ENCODE results near the gene MRPS21.
"Not testable (repeated sequence)": the region's sequence is repeated elsewhere in the genome, so short reads cannot be mapped to it uniquely, and the experiment has no call there.

Gene MRPS21

DNA sequence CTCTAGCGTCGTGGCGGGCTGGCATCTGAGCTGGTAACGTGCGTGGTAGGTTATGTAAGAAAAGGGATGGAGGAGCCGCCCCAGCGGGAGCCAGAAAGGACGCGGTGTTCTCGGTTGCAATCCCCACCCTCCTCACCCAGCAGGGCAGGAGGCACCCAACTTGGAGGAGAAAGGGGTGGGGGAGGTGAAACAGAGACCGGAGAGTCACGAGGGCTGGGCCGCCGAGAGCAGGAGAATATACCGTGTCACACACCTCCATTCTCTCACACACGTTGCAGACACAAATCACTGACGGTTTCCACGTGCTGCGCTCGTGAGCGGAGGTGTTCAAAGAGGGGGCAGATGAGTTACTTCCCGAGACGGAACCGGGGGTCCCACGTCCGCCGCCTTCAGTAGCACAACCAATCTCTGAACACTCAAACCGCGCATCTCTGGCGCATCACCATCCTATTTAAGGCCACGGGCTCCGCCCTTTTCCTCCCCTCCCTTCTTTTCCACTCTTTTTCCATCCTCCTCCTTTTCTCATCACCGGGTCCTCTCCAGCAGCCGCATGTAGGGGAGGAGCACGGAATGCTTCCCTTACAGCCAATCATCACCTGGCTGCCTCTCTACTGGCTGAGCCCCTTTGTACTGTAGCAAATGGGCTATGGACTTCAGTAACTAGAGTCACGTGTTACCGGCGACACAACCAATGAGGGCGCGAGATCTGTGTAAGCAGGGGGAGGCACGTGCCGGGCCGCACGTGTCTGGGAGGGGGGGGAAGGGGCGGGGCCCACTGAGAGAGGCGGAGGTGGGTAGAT lies 11.7 kb upstream of the MRPS21 start, which contains the start of gene CIART:
TSS of gene CIART (plus strand) at position 797 of the 800 bp plus-strand sequence. CDS start 714 bp downstream, outside the sequence.
- peak; percentile 35 for DNase-seq (ENCODE audit: low read depth)

DNA sequence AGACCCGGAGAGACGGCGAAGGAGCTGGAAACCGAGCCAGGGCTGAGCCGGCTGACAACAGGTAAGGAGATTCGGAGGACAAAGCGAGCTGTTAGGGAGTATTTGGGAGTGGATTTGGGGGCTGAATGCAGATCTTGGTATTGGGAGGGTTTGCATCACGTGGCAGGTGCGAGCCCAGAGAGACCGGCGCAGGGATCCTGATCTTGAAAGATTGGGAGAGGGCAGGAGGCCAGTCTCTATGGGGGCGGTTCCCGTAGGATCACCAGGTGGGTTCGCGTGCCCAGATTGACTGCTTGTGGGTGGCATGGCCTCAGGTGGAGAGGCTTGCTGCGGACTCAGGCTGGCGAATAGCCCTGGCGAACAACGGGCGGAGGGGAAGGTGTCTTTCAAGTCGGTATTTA lies 11.1 kb upstream of the MRPS21 start:
- no peak for DNase-seq (ENCODE audit: low read depth)

DNA sequence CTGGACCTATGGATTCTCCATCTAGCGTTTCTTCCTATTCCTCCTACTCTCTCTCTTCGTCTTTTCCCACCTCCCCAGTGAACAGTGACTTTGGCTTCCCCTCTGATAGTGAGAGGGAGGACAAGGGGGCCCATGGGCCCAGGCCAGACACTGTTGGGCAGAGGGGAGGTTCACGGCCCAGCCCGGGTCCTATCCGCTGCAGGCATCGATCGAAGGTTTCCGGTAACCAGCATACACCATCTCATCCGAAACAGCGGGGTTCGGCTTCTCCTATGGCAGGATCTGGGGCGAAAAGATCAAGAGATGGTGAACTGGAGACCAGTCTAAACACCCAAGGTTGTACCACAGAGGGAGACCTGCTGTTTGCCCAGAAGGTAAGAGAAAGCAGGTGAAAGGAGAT lies 10.4 kb upstream of the MRPS21 start:
- no peak for DNase-seq (ENCODE audit: low read depth)

DNA sequence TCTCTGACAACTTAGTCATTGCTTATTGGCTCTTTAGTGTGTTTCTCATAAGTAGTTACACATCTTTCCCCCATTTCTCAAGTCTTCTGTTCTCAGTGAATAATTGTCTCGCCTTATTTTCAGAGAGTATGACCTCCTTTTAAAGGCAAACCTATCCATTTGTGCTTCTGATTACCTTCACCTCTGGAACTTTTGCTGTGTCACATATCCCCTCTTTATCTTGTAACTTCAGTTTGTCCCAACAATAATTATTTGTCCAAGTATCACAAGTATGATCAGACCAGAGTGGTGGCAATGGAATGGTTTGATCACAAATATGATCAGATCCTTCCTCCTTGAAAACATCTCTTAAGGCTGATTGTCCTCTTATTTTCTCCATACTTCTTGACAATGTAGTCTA lies 5.3 kb upstream of the MRPS21 start:
- DNase-seq (ENCODE audit: low read depth) = no peak

DNA sequence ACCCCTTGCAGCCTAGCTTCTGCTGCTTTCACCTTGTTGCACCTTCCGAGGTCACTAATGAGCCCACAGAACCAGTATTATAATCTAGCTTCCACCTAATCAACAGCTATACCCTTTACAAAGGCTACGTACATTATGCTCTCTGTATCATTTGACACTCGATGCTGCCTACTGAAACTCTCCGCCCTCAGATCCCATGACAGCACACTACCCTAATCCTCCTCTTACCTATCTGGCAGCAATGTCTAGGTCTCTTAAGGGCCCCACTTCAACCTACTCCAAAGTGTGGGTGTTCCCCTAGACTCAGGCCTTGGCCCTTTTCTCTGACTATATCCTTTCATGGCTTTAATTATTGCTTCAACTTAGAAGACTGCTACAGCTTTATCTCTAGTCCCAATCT lies 4.8 kb upstream of the MRPS21 start:
- DNase-seq (ENCODE audit: low read depth) = no peak

DNA sequence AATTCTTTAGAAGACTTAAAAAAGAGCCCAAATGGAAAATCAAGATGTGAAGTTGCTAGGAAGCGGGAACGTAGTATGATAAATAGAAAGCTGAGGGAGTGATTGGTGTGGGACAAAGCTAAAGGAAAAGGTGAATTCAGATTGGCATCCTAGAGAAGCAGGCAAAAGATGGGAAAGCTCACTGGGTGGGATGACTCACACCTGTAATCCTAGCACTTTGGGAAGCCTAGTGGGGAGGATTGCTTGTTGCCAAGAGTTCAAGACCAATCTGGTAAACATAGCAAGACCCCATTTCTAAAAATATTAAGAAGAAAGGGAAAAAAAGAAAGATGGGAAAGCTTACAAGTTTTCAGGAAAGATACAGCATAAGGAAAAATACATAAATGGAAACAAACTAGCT lies 1.8 kb downstream of the MRPS21 start:
- no peak for DNase-seq (ENCODE audit: low read depth)

DNA sequence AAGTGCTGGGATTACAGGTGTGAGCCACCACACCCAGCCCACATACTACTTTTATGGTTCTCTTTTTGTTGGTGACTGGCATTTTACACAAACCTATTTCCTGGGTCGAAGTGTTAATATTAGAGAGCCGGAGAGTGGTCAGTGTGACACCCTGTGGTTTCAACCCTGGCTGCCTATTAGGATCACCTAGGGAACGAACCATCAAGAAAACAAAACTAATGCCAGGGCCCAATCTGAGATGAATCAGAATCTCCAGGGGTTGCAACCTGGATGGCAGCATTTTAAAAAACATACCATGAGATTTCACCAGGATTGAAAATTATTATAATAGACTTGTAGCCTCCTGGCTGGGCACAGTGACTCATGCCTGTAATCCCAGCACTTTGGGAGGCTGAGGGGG lies 6.1 kb downstream of the MRPS21 start:
- no peak for DNase-seq (ENCODE audit: low read depth)

DNA sequence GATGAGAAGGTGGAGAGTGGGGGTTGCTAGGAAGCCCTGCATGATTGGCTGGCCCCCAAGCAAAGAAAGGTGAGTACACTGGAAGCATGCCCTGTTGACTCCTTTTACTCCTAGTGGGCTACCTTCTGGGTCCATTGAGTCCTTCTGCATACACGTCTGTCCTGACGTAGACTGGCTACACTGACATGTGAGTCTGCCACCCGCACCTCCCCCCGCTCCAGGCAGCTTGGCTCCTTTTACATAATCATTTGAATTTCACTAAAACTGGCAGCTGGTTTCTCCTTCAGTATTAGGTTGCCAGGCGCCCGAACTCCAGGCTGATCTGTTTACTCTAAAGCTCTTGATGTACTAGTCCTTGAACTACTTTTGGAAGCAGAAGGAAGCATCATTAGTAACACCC lies 8.7 kb downstream of the MRPS21 start:
- no peak for DNase-seq (ENCODE audit: low read depth)

DNA sequence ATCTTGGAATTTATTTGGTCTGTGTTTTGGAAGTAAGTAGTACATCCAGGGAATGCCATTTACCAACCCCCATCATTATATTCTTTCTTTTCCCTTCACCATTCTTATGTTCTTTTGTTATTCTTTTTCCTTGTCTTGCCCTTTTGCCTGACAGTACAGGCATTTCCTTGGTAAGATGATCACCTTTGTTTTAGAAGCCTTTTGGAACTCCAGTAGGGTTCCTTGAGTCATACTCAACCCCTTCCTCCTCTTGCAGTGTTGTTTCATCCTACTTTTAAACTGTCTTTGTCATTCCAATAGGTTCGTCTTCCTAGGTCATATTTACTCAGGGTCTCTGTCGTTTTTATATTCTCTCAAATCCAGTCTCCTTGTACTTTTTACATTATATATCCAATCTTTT lies 9.2 kb downstream of the MRPS21 start:
- no peak for DNase-seq (ENCODE audit: low read depth)

DNA sequence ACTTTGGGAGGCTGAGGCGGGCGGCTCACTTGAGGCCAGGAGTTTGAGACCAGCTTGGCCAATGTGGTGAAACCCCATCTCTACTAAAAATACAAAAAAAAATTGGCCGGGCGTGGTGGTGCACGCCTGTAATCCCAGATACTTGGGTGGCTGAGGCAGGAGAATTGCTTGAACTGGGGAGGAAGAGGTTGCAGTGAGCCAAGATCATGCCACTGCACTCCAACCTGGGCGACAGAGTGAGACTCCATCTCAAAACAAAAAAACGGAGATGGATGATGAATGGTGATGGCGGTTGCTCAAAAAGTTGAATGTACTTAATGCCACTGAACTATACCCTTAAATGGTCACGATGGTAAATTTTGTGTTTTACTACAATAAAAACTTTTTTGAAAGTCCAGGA lies 14.9 kb downstream of the MRPS21 start:
- DNase-seq (ENCODE audit: low read depth) = not testable (repeated sequence)

DNA sequence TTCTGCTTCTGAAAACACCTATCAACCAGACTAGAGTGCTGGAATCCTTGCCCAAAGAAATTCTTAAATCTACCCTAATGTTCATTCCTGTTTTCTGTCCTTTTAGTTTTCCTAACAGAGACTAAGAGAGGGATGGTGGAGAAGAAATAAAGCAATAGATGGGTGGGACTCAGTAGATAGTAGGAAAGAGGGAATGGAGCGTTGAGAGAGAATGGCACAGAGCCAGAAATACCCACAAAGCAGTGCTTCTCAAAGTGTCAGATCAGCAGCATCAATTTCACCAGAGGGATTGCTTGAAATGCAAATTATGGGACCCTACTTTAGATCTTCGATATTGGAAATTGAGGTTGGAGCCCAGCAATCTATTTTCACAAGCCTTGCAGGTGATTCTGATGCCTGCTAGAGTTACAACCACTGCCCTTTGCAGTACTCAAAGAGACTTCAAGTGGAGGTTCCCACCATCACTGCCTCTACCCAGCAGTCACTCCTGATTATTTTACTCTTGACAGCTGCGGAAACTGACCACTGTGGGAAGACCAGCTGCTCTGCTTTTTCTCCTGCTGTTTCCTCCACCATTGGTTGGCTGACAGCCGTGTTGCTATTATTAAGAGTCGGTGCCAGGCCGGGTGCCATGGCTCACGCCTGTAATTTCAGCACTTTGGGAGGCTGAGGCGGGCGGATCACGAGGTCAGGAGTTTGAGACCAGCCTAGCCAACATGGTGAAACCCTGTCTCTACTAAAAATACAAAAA lies 16.3 kb downstream of the MRPS21 start:
- DNase-seq (ENCODE audit: low read depth) = no peak

DNA sequence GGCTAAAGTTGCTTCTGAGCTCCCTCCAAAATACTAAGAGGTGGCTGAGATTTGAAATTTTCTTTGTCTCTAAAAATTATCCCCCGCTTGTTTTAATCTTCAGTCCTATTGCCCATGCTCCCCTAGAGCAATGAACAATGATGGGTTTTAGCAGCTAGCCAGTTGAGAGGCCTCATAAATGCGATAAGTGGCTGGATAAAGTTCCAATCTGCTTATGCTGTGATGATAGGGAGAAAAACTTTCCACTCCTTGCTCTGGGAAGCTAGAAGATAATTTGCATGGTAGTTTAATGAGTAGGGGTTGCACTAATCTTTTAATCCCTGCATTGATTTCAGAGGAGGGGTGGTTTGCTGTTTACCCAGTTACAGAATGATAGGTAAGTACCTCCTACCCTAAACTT lies 18.1 kb downstream of the MRPS21 start:
- no peak for DNase-seq (ENCODE audit: low read depth)

DNA sequence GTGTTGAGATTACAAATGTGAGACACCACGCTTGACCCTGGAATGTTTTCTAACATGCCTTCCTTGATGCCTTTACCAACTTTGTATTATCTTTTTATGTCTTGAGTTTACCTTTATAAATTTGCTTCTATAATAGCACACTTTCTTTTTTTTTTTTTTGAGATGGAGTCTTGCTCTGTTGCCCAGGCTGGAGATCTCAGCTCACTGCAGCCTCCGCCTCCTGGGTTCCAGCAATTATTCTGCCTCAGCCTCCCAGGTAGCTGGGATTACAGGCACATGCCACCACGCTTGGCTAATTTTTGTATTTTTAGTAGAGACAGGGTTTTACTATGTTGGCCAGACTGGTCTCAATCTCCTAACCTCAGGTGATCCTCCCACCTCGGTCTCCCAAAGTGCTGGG lies 21.0 kb downstream of the MRPS21 start:
- DNase-seq (ENCODE audit: low read depth) = not testable (repeated sequence)

DNA sequence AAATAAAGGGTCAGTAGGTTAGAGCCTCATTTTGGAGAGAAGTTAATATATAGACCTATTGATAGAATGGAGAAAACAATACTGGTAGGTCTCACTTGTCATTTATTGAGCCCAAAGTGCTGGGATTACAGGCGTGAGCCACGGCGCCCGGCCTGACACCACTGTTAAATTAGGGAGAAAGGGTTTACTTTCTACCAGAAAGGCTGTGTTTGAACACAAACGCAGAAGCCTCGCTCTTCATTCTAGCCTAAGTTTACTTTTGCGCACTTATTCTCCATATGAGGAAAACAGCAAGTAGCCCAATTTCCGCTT lies 27.0 kb downstream of the MRPS21 start:
- no peak for DNase-seq (ENCODE audit: low read depth)

DNA sequence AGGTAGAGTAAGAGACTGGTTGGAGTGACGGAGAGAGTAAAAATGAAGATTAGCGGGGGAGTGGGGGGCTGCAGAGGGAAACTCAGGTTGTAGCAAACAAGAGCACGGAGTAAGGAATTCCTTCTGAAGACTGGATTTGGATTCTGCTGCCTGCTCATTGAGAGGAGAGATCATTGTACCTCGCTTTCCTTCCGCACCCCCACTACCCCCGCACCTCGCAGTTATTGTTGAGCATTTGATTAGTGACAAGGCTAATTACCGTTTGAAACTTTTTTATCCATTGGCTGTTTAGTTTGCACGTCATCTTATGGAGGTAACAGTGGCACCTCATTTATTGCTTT lies 28.1 kb downstream of the MRPS21 start:
- DNase-seq (ENCODE audit: low read depth) = no peak

DNA sequence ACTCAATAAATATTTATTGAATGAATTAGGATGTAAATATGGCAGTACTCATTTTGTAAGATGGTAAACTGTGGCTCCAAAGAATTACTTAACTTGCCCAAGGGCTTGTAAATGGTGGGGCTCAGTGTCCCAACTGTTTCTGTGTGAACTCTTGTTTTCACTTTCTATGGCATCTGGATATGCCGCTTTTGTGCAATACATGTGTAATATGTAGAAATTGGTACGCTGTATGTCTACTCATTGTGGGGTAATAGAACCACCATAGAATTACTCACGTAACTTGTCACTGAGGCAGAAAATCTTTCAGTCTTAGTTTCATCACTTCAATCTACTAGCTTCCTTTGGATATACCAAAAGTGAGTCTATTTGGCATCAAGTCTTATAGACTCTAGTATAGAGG lies 28.6 kb downstream of the MRPS21 start:
- no peak for DNase-seq (ENCODE audit: low read depth)

DNA sequence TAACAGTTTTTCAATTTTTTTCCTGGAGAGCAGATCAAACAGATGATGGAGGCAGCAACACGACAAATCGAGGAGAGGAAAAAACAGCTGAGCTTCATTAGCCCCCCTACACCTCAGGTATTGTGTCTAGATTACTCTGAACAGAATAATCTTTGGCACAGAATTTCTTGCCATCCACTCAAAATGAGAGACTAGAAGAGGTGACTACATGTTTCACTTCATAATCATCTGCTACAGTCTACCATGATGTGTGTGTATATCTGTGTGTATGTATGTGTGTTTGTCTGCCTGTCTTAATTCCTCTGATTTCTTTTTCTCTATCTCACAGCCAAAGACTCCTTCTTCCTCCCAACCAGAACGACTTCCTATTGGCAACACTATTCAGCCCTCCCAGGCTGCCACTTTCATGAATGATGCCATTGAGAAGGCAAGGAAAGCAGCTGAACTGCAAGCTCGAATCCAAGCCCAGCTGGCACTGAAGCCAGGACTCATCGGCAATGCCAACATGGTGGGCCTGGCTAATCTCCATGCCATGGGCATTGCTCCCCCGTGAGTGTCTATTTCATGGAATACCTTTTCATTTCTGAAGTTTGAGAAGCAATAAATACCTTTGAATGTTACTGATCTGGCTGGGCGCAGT lies 39.1 kb downstream of the MRPS21 start:
- DNase-seq (ENCODE audit: low read depth) = no peak

DNA sequence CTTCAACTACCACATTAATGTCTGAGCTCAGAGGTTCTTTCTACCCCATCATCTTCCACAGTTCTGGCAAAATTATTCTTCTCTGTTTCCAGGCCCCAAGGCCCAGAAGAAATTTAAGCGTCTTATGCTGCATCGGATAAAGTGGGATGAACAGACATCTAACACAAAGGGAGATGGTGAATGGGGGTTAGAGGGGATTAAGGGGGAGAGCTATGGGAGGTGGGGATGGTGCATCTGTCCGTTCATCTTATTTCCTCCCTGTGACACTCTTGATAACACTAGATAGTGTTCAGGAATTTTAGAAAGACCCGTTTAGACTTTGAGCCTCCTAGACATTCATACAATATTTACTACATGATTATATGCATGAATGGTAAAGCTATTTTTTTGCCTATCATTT lies 52.7 kb downstream of the MRPS21 start:
- DNase-seq (ENCODE audit: low read depth) = no peak

DNA sequence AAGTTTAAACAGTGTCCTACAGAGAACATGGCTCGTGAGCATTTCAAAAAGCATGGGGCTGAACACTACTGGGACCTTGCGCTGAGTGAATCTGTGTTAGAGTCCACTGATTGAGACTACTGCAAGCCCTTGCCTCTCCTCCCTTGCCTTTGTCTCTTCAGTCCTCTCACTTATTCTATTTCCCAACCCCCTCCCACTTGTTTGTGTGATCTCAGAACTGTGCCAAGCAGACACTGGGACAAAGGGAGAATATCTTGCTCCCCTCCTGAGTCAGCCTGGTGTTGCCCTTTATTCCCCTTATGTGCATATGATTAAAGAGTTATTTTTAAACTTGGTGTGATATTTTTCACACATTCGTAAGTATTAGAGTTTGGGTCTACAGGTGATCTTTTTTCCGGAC lies 59.2 kb downstream of the MRPS21 start:
- no peak for DNase-seq (ENCODE audit: low read depth)
